ENCODE results near the gene IRF5. TPM values are rescaled to one million over a fixed set of nuclear protein-coding genes. Genes with fewer than 3 reads are reported as not detected.

The IRF5 gene
- total RNA-seq, 1 experiment from 2014 or later, result 16.5 TPM

- ATAC-seq (no peak), DNase-seq (ENCODE audit: low read depth, low spot score) (no peak)
- intact Hi-C loops (cut with micrococcal nuclease), result no loop called here
- Histone ChIP-seq H3K9ac (ENCODE audit: low read length) (no peak overlapping the region), H3K4me2 (ENCODE audit: low read length) (no peak overlapping the region), H4K20me1 (ENCODE audit: insufficient read depth) (no peaks in the 10 kb centered on the region), H3K79me2 (ENCODE audit: insufficient read depth, low read length) (no peaks in the 10 kb centered on the region), H3K4me1 (ENCODE audit: control insufficient read depth in 1 of 2, insufficient read depth in 2 of 2, low read length in 2 of 2) (peaks cover 6 to 9% of the 10 kb centered on the region in 2 experiments; a peak in 2 of 4 replicates), H3K9me3 (ENCODE audit: control insufficient read depth in 1 of 2, insufficient read depth in 1 of 2, low read depth in 1 of 2, low read length in 2 of 2) (no peaks in the 10 kb centered on the region), H3K27ac (ENCODE audit: low read depth, low read length) (no peak overlapping the region), H3K36me3 (ENCODE audit: control insufficient read depth in 1 of 2, insufficient read depth in 2 of 2, low read length in 2 of 2) (no peaks in the 10 kb centered on the region), H2AFZ (ENCODE audit: low read depth, low read length, poor library complexity, severe bottlenecking) (no peak overlapping the region), H3K27me3 (ENCODE audit: insufficient read depth, low read length) (no peaks in the 10 kb centered on the region), H3K9me2 (ENCODE audit: insufficient read depth) (no peaks in the 10 kb centered on the region), H3K4me3 (replicated peaks in 1 of 2; ENCODE audit: low read depth in 1 of 2, low read length in 2 of 2) (no peak overlapping the region)
- TF ChIP-seq POLR2A (IDR thresholded peaks at IDR 0.05; ENCODE audit: borderline replicate concordance, extremely low read depth, insufficient read depth, insufficient read length) (no peak), EGR1 (IDR thresholded peaks at IDR 0.05; ENCODE audit: low read depth) (no peak), MAX (IDR thresholded peaks at IDR 0.05) (no peak), CBX3 (IDR thresholded peaks at IDR 0.05; ENCODE audit: low read depth) (no peak), EZH2 (IDR thresholded peaks at IDR 0.05) (no peak), TCF7L2 (IDR thresholded peaks at IDR 0.05; ENCODE audit: borderline replicate concordance, extremely low read depth, insufficient read depth, insufficient read length) (no peak), FOSL1 (IDR thresholded peaks at IDR 0.05; ENCODE audit: low read depth) (no peak), ZFX (IDR thresholded peaks at IDR 0.05) (no peak)
- BruUV-seq (replicated peaks), result no TSS peak
- ChIA-PET POLR2A (no interaction called here), CTCF (no interaction called here), RAD21 (ENCODE audit: low non-redundant PET in 1 of 2, low total read pairs in 2 of 2, uncharacterized antibody in 2 of 2, unreplicated experiment in 2 of 2) (no interaction called here)
These were observed 4.4 kb upstream of the IRF5 start for GRCh38 chr7:128933180-128933891.

- intact Hi-C loops (cut with micrococcal nuclease), result no loop called here
- peaks cover 10 to 21% of the 10 kb centered on the region in 2 experiments; a peak in 3 of 4 replicates for H3K4me1 ChIP-seq (ENCODE audit: control insufficient read depth in 1 of 2, insufficient read depth in 2 of 2, low read length in 2 of 2)
- no peaks in the 10 kb centered on the region for H3K9me2 ChIP-seq (ENCODE audit: insufficient read depth)
- H4K20me1 ChIP-seq (ENCODE audit: insufficient read depth), result no peaks in the 10 kb centered on the region
- no peak for ATAC-seq
- ChIA-PET CTCF (no interaction called here), RAD21 (ENCODE audit: low non-redundant PET in 1 of 2, low total read pairs in 2 of 2, uncharacterized antibody in 2 of 2, unreplicated experiment in 2 of 2) (no interaction called here), POLR2A (no interaction called here)
- H3K27me3 ChIP-seq (ENCODE audit: insufficient read depth, low read length), result no peaks in the 10 kb centered on the region
- no peak overlapping the region for H3K9ac ChIP-seq (ENCODE audit: low read length)
- H3K4me2 ChIP-seq (ENCODE audit: low read length), result no peak overlapping the region
- H3K27ac ChIP-seq (ENCODE audit: low read depth, low read length), result no peak overlapping the region
- no peaks in the 10 kb centered on the region for H3K9me3 ChIP-seq (ENCODE audit: control insufficient read depth in 1 of 2, insufficient read depth in 1 of 2, low read depth in 1 of 2, low read length in 2 of 2)
- BruUV-seq (replicated peaks), result no TSS peak
- no peak overlapping the region for H3K4me3 ChIP-seq (replicated peaks in 1 of 2; ENCODE audit: low read depth in 1 of 2, low read length in 2 of 2)
- DNase-seq (ENCODE audit: low read depth, low spot score), result no peak
- no peaks in the 10 kb centered on the region for H3K36me3 ChIP-seq (ENCODE audit: control insufficient read depth in 1 of 2, insufficient read depth in 2 of 2, low read length in 2 of 2)
- H3K79me2 ChIP-seq (ENCODE audit: insufficient read depth, low read length), result no peaks in the 10 kb centered on the region
- H2AFZ ChIP-seq (ENCODE audit: low read depth, low read length, poor library complexity, severe bottlenecking), result no peak overlapping the region
- TF ChIP-seq POLR2AphosphoS5 (IDR thresholded peaks at IDR 0.05; ENCODE audit: low read depth, low read length) (no peak), ATF3 (IDR thresholded peaks at IDR 0.05) (no peak), CEBPB (IDR thresholded peaks at IDR 0.05; ENCODE audit: low read depth) (no peak), EGR1 (IDR thresholded peaks at IDR 0.05; ENCODE audit: low read depth) (no peak), MAX (IDR thresholded peaks at IDR 0.05) (no peak), SP1 (IDR thresholded peaks at IDR 0.05; ENCODE audit: low read depth) (no peak), FOSL1 (IDR thresholded peaks at IDR 0.05; ENCODE audit: low read depth) (no peak), YY1 (IDR thresholded peaks at IDR 0.05; ENCODE audit: extremely low read depth, insufficient replicate concordance, low read depth, low read length) (no peak), SRF (IDR thresholded peaks at IDR 0.05; ENCODE audit: low read depth) (no peak), JUND (IDR thresholded peaks at IDR 0.05) (no peak), ZNF274 (IDR thresholded peaks at IDR 0.05; ENCODE audit: low read depth, low read length) (no peak), TCF7L2 (IDR thresholded peaks at IDR 0.05; ENCODE audit: borderline replicate concordance, extremely low read depth, insufficient read depth, insufficient read length) (no peak), SIN3A (IDR thresholded peaks at IDR 0.05; ENCODE audit: low read depth) (no peak)
These were observed 3.1 kb upstream of the IRF5 start for GRCh38 chr7:128934361-128935341.

Data from HCT116 (cell line).